HG03571 (cell line): ENCODE measurements around the gene GAS7.

ENCODE experiments used
- ATAC-seq: cut with Tn5 transposase; IDR thresholded peaks from one replicate; pipeline ENCODE4 v1.9.1; 2021; ENCODE audit not compliant: unreplicated experiment

GAS7 gene

GRCh38 chr17:9956474-9957131, 241.8 kb downstream of the GAS7 start:
- no peak for ATAC-seq

GRCh38 chr17:9953492-9953891, 244.9 kb downstream of the GAS7 start:
- ATAC-seq: no peak

GRCh38 chr17:9951803-9952202, 246.6 kb downstream of the GAS7 start:
- no peak for ATAC-seq

GRCh38 chr17:9948928-9949327, 249.5 kb downstream of the GAS7 start:
- ATAC-seq: no peak

- no peak for ATAC-seq
Observed at GRCh38 chr17:9944704-9945103, 253.7 kb downstream of the GAS7 start.

- ATAC-seq: no peak
Observed at GRCh38 chr17:9943343-9943742, 255.1 kb downstream of the GAS7 start.

- ATAC-seq: no peak
Observed at GRCh38 chr17:9942885-9943284, 255.5 kb downstream of the GAS7 start.

- ATAC-seq: no peak
Observed at GRCh38 chr17:9941305-9941704, 257.1 kb downstream of the GAS7 start.

GRCh38 chr17:9940841-9941240, 257.6 kb downstream of the GAS7 start:
- no peak for ATAC-seq

- ATAC-seq: no peak
Observed at GRCh38 chr17:9938764-9939163, 259.6 kb downstream of the GAS7 start.

GRCh38 chr17:9937901-9938300, 260.5 kb downstream of the GAS7 start:
- no peak for ATAC-seq

- ATAC-seq: no peak
Observed at GRCh38 chr17:9937241-9937761, 261.1 kb downstream of the GAS7 start.

GRCh38 chr17:9936095-9936494, 262.3 kb downstream of the GAS7 start:
- ATAC-seq: no peak

- no peak for ATAC-seq
Observed at GRCh38 chr17:9935408-9935807, 263.0 kb downstream of the GAS7 start.

GRCh38 chr17:9934331-9934730, 264.1 kb downstream of the GAS7 start:
- ATAC-seq: no peak

- no peak for ATAC-seq
Observed at GRCh38 chr17:9932491-9932890, 265.9 kb downstream of the GAS7 start.

- no peak for ATAC-seq
Observed at GRCh38 chr17:9931144-9931741, 267.2 kb downstream of the GAS7 start.

GRCh38 chr17:9929871-9930270, 268.5 kb downstream of the GAS7 start:
- ATAC-seq: no peak

- ATAC-seq: no peak
Observed at GRCh38 chr17:9928601-9929333, 269.6 kb downstream of the GAS7 start.

- no peak for ATAC-seq
Observed at GRCh38 chr17:9926150-9926804, 272.1 kb downstream of the GAS7 start.

- ATAC-seq: no peak
Observed at GRCh38 chr17:9925457-9925856, 272.9 kb downstream of the GAS7 start.
